ENCODE measurements around the gene ASB3.
"Not testable (repeated sequence)": the region's sequence is repeated elsewhere in the genome, so short reads cannot be mapped to it uniquely, and the experiment has no call there.

Gene ASB3

GRCh38 chr2:53785366-53785765 lies 1.4 kb downstream of the ASB3 start:
- DNase-seq (ENCODE audit: low read depth), result no peak

GRCh38 chr2:53784436-53784835 lies 2.3 kb downstream of the ASB3 start:
- DNase-seq (ENCODE audit: low read depth), result no peak

DNA sequence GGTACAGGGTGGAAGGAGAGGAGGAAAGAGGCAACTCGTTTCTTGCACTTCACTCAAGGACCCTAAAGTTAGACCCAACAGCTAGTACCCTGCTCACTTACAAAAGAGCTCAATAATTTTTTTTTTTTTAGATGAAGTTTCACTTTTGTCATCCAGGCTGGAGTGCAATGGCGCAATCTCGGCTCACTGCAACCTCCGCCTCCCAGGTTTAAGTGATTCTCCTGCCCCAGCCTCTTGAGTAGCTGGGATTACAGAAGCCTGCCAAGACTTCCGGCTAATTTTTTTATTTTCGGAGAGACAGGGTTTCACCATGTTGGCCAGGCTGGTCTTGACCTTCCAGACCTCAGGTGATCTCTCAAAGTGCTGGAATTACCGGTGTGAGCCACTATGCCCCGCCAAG lies 4.1 kb downstream of the ASB3 start:
- no peak for DNase-seq (ENCODE audit: low read depth)

- no peak for DNase-seq (ENCODE audit: low read depth)
Measured at GRCh38 chr2:53780056-53780455, 6.7 kb downstream of the ASB3 start.

DNA sequence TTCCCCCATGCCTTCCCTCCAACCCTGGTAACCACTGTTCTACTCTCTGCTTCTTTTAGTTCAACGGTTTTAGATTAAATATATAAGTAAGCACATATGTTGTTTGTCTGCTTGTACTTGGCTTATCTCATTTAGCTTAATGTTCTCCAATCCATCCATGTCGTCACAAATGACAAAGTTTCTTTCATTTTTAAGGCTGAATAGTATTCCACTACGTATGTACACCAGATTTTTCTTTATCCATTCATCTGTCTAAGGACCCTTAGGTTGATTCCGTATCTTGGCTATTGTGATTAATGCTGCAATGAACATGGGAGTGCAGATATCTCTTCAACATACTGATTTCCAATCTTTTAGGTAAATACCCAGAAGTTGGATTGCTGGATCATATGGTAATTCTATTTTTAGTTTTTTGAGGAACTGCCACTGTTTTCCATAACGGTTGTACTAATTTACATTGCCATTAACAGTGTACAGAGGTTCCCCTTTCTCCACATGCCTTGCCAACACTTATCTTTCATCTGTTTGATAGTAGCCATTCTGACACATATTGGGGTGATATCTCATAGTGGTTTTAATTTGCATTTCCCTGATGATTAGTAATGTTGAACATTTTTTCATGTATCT lies 8.1 kb downstream of the ASB3 start:
- no peak for DNase-seq (ENCODE audit: low read depth)

DNA sequence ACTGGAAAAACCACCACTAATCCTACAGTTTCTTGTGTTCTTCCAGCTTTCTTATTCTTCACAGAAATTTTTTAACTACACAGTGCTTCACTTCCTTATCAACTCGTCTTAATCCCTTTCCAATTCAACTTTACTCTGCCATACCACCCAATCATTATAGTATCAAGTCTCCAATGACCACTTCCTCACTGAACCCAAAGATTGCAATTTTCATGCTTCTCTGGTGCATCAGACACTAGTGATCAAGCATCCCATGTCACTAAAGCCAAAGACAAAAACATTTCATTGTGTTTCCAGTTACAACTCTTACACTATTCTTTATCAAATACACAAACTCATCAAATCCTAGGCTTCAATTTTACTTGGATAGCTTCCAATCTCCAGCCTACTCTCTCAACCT lies 9.6 kb downstream of the ASB3 start:
- no peak for DNase-seq (ENCODE audit: low read depth)

DNA sequence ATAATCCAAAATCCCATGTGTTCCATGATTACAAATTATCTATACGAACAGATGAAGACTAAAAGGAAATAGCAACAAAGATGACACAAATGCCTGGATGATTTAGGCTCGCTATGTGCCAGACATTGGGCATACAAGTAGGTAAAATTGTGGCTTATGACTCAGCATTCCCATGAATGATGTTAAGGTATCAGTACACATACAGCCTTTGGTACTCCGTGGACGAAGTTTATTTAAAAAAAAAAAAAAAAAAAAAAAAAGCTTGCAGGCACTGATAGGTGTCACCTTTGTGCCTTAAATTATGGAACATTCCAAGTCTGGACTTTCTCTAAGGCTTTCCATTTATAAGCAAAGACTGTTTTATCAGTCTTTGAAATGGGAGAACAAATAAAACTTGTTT lies 16.5 kb downstream of the ASB3 start:
- DNase-seq (ENCODE audit: low read depth), result no peak

- DNase-seq (ENCODE audit: low read depth), result no peak
Measured at GRCh38 chr2:53769318-53769945, 17.3 kb downstream of the ASB3 start.

DNA sequence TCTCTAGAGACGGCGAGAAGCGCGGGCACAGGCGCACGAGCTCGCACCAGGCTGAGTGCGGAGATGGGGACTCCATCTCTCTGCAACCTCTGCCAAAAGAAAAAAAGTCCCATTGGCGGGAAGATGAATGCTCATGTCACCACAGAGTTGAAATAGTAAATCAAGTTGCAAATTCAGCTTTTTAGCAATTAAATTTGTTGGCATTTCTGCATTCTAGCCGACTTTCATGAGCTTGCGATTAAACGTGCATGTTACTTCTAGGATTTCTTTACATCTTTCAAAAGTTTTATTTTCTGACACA lies 18.6 kb downstream of the ASB3 start:
- DNase-seq (ENCODE audit: low read depth), result no peak

- peak; percentile 76 for DNase-seq (ENCODE audit: low read depth)
Measured at GRCh38 chr2:53767405-53768241, 19.1 kb downstream of the ASB3 start, which contains the start of gene CHAC2. TSS of gene CHAC2 (plus strand) at chr2:53767804. CDS start at chr2:53767887, 83 bp downstream.

- DNase-seq (ENCODE audit: low read depth), result no peak
Measured at GRCh38 chr2:53765767-53766166, 21.0 kb downstream of the ASB3 start.

- not testable (repeated sequence) for DNase-seq (ENCODE audit: low read depth)
Measured at GRCh38 chr2:53757206-53757605, 29.5 kb downstream of the ASB3 start.

DNA sequence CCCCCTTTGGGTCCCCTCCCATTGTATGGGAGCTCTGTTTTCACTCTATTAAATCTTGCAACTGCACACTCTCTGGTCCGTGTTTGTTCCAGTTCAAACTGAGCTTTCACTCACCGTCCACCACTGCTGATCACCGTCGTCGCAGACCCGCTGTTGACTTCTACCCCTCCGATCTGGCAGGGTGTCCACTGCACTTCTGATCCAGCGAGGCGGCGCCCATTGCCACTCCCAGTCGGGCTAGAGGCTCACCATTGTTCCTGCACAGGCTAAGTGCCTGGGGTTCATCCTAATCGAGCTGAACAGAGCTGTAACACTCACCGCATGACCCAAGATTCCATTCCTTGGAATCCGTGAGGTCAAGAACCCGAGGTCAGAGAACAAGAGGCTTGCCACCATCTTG lies 30.1 kb downstream of the ASB3 start:
- no peak for DNase-seq (ENCODE audit: low read depth)

DNA sequence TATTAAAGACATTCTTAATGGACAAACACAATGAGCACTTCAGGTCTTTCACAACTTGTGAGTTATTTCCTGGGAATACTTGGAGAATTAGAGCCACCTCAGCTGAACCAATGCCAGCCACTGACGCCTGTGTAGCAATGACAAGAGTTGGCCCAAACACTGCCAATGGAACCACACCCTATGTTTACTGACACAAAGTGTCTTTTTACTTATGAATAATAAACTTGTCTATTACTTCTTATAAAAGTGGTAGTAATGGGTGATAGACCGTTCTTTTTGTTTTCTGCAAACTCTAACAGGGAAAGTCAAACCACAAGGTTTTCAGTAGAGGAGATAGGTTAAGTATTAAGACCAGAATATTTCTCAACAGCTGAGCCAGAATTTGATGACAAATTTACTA lies 31.6 kb downstream of the ASB3 start:
- DNase-seq (ENCODE audit: low read depth), result no peak

DNA sequence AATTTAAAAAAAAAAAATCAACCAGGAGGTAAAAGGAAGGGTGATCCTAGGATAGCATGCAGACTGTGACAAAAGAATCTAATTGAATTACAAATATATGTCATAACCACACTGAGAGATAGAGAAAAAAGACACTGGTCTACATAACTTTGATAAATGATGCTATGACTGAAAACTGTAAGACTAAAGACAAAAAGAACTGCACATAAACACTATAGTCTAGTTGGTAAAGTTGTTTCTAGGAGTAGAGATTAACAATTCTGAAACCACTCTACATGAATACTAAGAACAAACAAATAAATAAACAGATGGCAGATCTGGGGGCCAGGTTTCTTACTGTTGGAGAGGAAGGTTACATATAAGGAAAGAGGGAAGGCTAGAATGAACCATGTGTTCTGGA lies 33.7 kb downstream of the ASB3 start:
- DNase-seq (ENCODE audit: low read depth), result no peak

DNA sequence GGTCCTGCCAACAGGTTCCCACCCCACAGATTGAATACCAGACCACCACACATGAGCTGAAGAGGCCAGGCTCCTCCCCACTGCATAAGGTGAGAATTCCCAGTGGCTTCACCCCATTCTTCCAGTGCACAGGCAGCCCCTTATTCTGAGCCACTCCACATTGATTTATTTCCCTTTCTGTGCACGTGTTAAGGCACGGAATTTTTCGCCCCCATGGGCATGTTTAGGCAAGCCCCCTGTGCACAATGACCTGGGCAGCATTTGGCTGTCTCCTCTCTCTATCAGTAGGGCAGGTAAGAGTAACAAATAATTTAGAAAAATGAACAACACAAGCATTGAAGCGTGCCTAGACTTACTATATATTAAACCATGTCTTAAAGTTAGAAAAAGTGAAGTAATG lies 34.4 kb downstream of the ASB3 start:
- no peak for DNase-seq (ENCODE audit: low read depth)

DNA sequence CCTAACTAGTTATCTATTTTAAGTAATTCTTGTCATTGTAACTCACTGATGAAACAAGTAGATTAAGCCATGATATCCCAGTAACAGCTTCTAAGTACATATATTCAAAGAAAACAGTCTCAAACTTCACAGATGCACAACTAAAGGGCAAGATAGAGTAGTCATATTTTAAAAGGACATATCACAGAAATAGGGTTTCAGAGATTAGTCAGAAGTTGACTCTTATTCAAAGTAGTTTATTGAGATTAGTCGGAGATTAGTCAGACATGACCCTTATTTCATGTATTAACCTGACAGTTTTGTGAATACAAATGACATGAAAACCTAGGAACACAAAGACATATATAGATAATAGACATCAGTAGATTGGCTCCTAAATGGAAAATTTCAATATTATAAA lies 35.0 kb downstream of the ASB3 start:
- no peak for DNase-seq (ENCODE audit: low read depth)

GRCh38 chr2:53750041-53750768 lies 36.5 kb downstream of the ASB3 start:
- no peak for DNase-seq (ENCODE audit: low read depth)

DNA sequence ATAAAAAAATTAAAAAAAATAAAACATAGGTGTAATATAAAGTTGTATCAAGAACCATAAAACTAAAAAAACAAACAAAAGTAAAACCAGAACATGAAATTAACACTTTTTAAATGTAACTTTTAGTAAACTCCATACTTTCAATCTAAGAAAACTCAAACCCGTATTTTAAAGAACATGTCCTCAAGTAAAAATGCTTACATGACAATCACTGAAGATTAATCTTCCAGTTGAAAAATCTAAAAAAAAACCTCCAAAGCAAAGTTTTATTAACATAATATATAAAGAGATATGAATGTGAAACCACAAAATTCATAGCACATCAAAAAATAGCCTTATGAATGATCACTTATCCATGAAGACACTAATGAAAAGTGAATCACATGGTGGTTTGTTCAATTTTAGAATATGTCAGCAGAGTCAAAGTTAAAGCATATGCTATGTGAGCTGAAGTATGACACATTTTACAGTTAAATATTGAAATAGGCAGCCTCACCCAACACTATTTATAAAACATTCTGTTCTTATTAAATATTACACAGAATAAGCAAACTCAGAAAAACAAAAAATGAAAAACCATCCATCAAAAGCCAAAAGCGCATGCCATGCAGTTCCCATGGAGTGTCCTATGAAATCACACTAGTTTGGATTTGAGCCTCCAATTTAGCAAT lies 42.2 kb downstream of the ASB3 start:
- no peak for DNase-seq (ENCODE audit: low read depth)

DNA sequence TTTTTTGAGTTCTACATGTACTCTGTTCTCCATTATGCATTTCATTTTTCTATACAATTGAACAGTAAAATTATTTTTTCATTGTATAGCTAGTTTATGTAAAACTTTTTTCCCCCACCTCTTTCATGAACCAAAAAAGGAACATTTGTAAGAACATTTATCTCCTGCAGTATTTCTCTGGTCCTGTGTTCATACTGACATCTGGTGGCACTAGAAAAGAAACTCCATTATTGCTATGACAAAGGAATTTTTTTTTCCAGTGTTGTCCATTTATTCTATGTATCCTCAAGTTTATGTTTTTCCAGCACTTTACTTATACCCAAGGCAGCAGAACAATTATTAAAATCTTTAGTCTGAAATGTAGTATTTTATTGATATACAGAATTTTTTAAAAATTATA lies 46.6 kb downstream of the ASB3 start:
- DNase-seq (ENCODE audit: low read depth), result no peak

DNA sequence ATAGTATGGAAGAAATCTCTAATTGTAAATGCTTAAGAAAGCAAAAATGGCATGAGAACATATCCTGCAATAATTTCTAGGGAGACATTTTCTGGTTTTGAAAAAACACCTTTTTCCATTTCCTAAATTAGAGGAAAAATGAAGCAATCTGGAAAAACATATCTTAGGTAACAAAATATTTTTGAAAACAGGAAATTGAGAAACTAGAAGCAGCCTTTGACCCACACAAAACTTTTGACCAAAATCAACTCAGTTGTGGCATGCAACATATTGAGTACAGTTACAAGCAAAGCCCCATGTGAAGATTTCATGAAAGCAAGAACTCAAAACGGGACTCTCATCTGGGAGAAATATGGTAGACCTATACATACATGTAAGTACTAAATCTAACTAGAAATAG lies 47.7 kb downstream of the ASB3 start:
- DNase-seq (ENCODE audit: low read depth), result no peak

DNA sequence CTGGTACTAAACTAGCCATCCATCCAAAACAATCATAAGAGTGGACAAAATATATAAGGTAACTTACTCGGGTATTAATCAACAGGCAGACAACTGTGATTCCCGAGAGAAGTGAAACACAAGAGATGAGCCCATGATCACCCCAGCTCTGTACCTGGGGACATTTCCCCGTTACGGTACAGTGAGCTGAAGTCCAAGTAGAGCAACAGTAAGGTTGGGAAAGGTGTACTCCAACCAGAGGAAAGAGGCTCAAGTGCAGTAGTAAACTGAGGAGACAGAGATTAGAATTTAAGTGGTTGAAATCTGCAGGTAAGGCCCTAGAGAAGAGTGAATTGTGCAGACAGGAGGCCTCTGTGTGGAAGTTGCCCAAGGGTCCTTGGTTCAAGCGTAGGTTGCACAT lies 49.7 kb downstream of the ASB3 start:
- DNase-seq (ENCODE audit: low read depth), result no peak
